HEK293 (cell line): Measurements from ENCODE around the gene CCDC78.

Experiments
- BCL11A ChIP-seq: fragments of 450-650 bp; formaldehyde crosslinking; IDR thresholded peaks from 2 replicates; pipeline ENCODE4 v1.5.1; 2016; ENCODE audit warnings: low read depth, missing biosample characterization, missing genetic modification characterization
- BCL11B ChIP-seq: fragments of 450-650 bp; formaldehyde crosslinking; IDR thresholded peaks from 2 replicates; pipeline ENCODE4 v1.5.1; 2016; ENCODE audit warnings: low read depth, missing biosample characterization, missing genetic modification characterization
- EGR2 ChIP-seq: fragments of 450-650 bp; formaldehyde crosslinking; IDR thresholded peaks from 2 replicates; pipeline ENCODE4 v1.5.1; 2016; ENCODE audit warnings: low read depth, missing biosample characterization, missing genetic modification characterization
- GLIS1 ChIP-seq: fragments of 450-650 bp; formaldehyde crosslinking; IDR thresholded peaks from 2 replicates; pipeline ENCODE4 v1.5.1; 2016; ENCODE audit warnings: missing biosample characterization, missing genetic modification characterization
- GLIS2 ChIP-seq: fragments of 450-650 bp; formaldehyde crosslinking; IDR thresholded peaks from 2 replicates; pipeline ENCODE4 v1.5.1; 2016; ENCODE audit warnings: missing biosample characterization, missing genetic modification characterization
- IKZF3 ChIP-seq: fragments of 450-650 bp; IDR thresholded peaks from 2 replicates; pipeline ENCODE4 v1.5.0; 2018; ENCODE audit warnings: missing biosample characterization, mild to moderate bottlenecking, missing genetic modification characterization, moderate library complexity
- WT1 ChIP-seq: fragments of 450-650 bp; formaldehyde crosslinking; IDR thresholded peaks from 2 replicates; pipeline ENCODE4 v1.5.1; 2016; ENCODE audit warnings: missing biosample characterization, missing genetic modification characterization
- ZBTB21 ChIP-seq: fragments of 450-650 bp; formaldehyde crosslinking; IDR thresholded peaks from 2 replicates; pipeline ENCODE4 v1.5.1; 2017; ENCODE audit warnings: missing biosample characterization, missing genetic modification characterization
- ZBTB8A ChIP-seq: fragments of 450-650 bp; formaldehyde crosslinking; IDR thresholded peaks from 2 replicates; pipeline ENCODE4 v1.5.1; 2016; ENCODE audit warnings: missing biosample characterization, missing genetic modification characterization
- ZEB2 ChIP-seq: fragments of 450-650 bp; formaldehyde crosslinking; IDR thresholded peaks from 2 replicates; pipeline ENCODE4 v1.5.1; 2016; ENCODE audit warnings: missing biosample characterization, missing genetic modification characterization
- ZFHX2 ChIP-seq: fragments of 450-650 bp; formaldehyde crosslinking; conservative IDR thresholded peaks from 2 replicates; pipeline ENCODE4 v1.5.1; 2016; ENCODE audit warnings: missing biosample characterization, missing genetic modification characterization
- ZFP69B ChIP-seq: fragments of 450-650 bp; formaldehyde crosslinking; IDR thresholded peaks from 2 replicates; pipeline ENCODE4 v1.5.1; 2016; ENCODE audit warnings: missing biosample characterization, missing genetic modification characterization
- ZIC2 ChIP-seq: fragments of 450-650 bp; formaldehyde crosslinking; IDR thresholded peaks from 2 replicates; pipeline ENCODE4 v1.5.1; 2016; ENCODE audit warnings: missing biosample characterization, missing genetic modification characterization
- ZNF10 ChIP-seq: fragments of 450-650 bp; formaldehyde crosslinking; IDR thresholded peaks from 2 replicates; pipeline ENCODE4 v1.5.1; 2017; ENCODE audit warnings: missing biosample characterization, missing genetic modification characterization
- ZNF274 ChIP-seq, 2 experiments: fragments of 200-500 bp in 1 of 2; fragments of 450-650 bp in 1 of 2; sonication (Bioruptor generic) in 1 of 2; formaldehyde crosslinking in 1 of 2; IDR thresholded peaks; 2 replicates each; pipeline versions ENCODE4 v1.5.1 to v1.6.1; 2014 to 2016; ENCODE audit warnings: borderline replicate concordance in 1 of 2, inconsistent platforms in 1 of 2, low read length in 1 of 2, missing biosample characterization in 1 of 2, missing genetic modification characterization in 1 of 2
- ZNF341 ChIP-seq: fragments of 450-650 bp; formaldehyde crosslinking; IDR thresholded peaks from 2 replicates; pipeline ENCODE4; 2016; ENCODE audit warnings: low read depth, missing biosample characterization, missing genetic modification characterization
- ZNF600 ChIP-seq: fragments of 450-650 bp; formaldehyde crosslinking; IDR thresholded peaks from 2 replicates; pipeline ENCODE4 v1.5.1; 2016; ENCODE audit warnings: missing biosample characterization, missing genetic modification characterization
- ZNF76 ChIP-seq: fragments of 450-650 bp; formaldehyde crosslinking; IDR thresholded peaks from 2 replicates; pipeline ENCODE4; 2016; ENCODE audit warnings: low read depth, missing biosample characterization, missing genetic modification characterization, borderline replicate concordance
- ZNF791 ChIP-seq: fragments of 450-650 bp; formaldehyde crosslinking; IDR thresholded peaks from 2 replicates; pipeline ENCODE4 v1.5.1; 2016; ENCODE audit warnings: missing biosample characterization, missing genetic modification characterization
- ZNF792 ChIP-seq: fragments of 450-650 bp; formaldehyde crosslinking; IDR thresholded peaks from 2 replicates; pipeline ENCODE4 v1.5.1; 2016; ENCODE audit warnings: missing biosample characterization, missing genetic modification characterization
- ZNF837 ChIP-seq: fragments of 450-650 bp; formaldehyde crosslinking; IDR thresholded peaks from 2 replicates; pipeline ENCODE4 v1.5.1; 2016; ENCODE audit warnings: missing biosample characterization, missing genetic modification characterization
- ZSCAN23 ChIP-seq: fragments of 450-650 bp; formaldehyde crosslinking; IDR thresholded peaks from 2 replicates; pipeline ENCODE4 v1.5.1; 2016; ENCODE audit warnings: missing biosample characterization, missing genetic modification characterization
- TF ChIP-seq, protein P1 (sequence below): fragments of 450-650 bp; formaldehyde crosslinking; IDR thresholded peaks from 2 replicates; pipeline ENCODE4 v1.5.1; 2016; ENCODE audit warnings: missing biosample characterization, missing genetic modification characterization
- TF ChIP-seq, protein P2 (sequence below): fragments of 450-650 bp; formaldehyde crosslinking; IDR thresholded peaks from 2 replicates; pipeline ENCODE4; 2016; ENCODE audit warnings: missing biosample characterization, missing genetic modification characterization
- TF ChIP-seq, protein P3 (sequence below): fragments of 450-650 bp; formaldehyde crosslinking; IDR thresholded peaks from 2 replicates; pipeline ENCODE4 v1.5.1; 2017; ENCODE audit warnings: missing biosample characterization, missing genetic modification characterization
- TF ChIP-seq, protein P4 (sequence below): fragments of 450-650 bp; formaldehyde crosslinking; IDR thresholded peaks from 2 replicates; pipeline ENCODE4 v1.5.1; 2016; ENCODE audit warnings: missing biosample characterization, missing genetic modification characterization
- TF ChIP-seq, protein P5 (sequence below): fragments of 450-650 bp; formaldehyde crosslinking; IDR thresholded peaks from 2 replicates; pipeline ENCODE4 v1.5.1; 2016; ENCODE audit warnings: missing biosample characterization, missing genetic modification characterization
- TF ChIP-seq, protein P6 (sequence below): fragments of 450-650 bp; formaldehyde crosslinking; IDR thresholded peaks from 2 replicates; pipeline ENCODE4 v1.5.1; 2017; ENCODE audit warnings: missing biosample characterization, mild to moderate bottlenecking, missing genetic modification characterization, moderate library complexity

Gene CCDC78

DNA sequence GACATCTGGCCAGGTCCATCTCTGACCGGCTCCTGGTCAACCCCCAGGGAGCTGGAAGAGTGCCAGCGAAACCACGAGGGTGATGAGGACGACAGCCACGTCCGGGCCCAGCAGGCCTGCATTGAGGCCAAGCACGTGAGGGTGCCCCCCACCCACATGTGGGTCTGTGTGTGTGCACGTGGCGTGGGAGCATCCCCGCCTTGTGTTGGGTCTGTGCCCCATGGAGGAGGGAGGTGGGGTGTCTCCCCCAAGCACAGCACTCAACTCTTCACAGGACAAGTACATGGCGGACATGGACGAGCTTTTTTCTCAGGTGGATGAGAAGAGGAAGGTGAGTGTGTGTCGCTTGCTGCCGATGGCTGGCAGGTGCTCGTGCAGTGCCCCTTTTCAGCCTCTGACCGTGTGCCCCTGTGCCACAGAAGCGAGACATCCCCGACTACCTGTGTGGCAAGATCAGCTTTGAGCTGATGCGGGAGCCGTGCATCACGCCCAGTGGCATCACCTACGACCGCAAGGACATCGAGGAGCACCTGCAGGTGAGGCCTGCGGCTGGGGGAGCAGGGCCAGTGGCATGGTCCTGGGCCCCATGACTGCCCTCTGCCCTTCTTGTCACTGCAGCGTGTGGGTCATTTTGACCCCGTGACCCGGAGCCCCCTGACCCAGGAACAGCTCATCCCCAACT is 44.4 kb downstream of the CCDC78 start (continued):
- TF ChIP-seq IKZF3 (tag by site-specific recombination) (no peak), ZNF76 (tag by site-specific recombination) (0 out of 2 replicates have a peak, but pooled peaks have one; percentile 26), WT1 (tag by site-specific recombination) (peak; percentile 43; the same call in 1 of the 2 replicates), ZNF837 (tag by site-specific recombination) (peak; percentile 97), EGR2 (tag by site-specific recombination) (peak; percentile 90), ZFP69B (tag by site-specific recombination) (peak; percentile 80), ZIC2 (tag by site-specific recombination) (peak; percentile 88), ZNF791 (no peak), BCL11B (tag by site-specific recombination) (peak; percentile 93), ZNF792 (no peak), ZEB2 (tag by site-specific recombination) (peak; percentile 87; the same call in 1 of the 2 replicates), ZBTB8A (tag by site-specific recombination) (peak; percentile 77), ZNF341 (tag by site-specific recombination) (peak; percentile 21), ZBTB21 (tag by site-specific recombination) (0 out of 2 replicates have a peak, but pooled peaks have one; percentile 50), BCL11A (tag by site-specific recombination) (peak; percentile 85), ZNF600 (tag by site-specific recombination) (0 out of 2 replicates have a peak, but pooled peaks have one; percentile 6), ZFHX2 (tag by site-specific recombination) (peak; percentile 96), GLIS2 (tag by site-specific recombination) (peak; percentile 96), ZSCAN23 (tag by site-specific recombination) (no peak; the same call in 1 of the 2 replicates), ZNF274 (IDR thresholded peaks at IDR 0.05; ENCODE audit: low read length) (no peak), ZNF274 (tag by site-specific recombination; IDR thresholded peaks at IDR 0.05; ENCODE audit: borderline replicate concordance) (no peak), ZNF10 (tag by site-specific recombination) (peak; percentile 43), GLIS1 (peak; percentile 87)
- TF ChIP-seq, protein P1, sequence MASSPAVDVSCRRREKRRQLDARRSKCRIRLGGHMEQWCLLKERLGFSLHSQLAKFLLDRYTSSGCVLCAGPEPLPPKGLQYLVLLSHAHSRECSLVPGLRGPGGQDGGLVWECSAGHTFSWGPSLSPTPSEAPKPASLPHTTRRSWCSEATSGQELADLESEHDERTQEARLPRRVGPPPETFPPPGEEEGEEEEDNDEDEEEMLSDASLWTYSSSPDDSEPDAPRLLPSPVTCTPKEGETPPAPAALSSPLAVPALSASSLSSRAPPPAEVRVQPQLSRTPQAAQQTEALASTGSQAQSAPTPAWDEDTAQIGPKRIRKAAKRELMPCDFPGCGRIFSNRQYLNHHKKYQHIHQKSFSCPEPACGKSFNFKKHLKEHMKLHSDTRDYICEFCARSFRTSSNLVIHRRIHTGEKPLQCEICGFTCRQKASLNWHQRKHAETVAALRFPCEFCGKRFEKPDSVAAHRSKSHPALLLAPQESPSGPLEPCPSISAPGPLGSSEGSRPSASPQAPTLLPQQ (tag by site-specific recombination) = peak; percentile 92
- TF ChIP-seq, protein P2, sequence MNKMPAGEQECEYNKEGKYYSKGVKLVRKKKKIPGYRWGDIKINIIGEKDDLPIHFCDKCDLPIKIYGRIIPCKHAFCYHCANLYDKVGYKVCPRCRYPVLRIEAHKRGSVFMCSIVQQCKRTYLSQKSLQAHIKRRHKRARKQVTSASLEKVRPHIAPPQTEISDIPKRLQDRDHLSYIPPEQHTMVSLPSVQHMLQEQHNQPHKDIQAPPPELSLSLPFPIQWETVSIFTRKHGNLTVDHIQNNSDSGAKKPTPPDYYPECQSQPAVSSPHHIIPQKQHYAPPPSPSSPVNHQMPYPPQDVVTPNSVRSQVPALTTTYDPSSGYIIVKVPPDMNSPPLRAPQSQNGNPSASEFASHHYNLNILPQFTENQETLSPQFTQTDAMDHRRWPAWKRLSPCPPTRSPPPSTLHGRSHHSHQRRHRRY (tag by site-specific recombination) = peak; percentile 36
- TF ChIP-seq, protein P3, sequence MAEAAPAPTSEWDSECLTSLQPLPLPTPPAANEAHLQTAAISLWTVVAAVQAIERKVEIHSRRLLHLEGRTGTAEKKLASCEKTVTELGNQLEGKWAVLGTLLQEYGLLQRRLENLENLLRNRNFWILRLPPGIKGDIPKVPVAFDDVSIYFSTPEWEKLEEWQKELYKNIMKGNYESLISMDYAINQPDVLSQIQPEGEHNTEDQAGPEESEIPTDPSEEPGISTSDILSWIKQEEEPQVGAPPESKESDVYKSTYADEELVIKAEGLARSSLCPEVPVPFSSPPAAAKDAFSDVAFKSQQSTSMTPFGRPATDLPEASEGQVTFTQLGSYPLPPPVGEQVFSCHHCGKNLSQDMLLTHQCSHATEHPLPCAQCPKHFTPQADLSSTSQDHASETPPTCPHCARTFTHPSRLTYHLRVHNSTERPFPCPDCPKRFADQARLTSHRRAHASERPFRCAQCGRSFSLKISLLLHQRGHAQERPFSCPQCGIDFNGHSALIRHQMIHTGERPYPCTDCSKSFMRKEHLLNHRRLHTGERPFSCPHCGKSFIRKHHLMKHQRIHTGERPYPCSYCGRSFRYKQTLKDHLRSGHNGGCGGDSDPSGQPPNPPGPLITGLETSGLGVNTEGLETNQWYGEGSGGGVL (tag by site-specific recombination) = peak; percentile 45
- TF ChIP-seq, protein P4, sequence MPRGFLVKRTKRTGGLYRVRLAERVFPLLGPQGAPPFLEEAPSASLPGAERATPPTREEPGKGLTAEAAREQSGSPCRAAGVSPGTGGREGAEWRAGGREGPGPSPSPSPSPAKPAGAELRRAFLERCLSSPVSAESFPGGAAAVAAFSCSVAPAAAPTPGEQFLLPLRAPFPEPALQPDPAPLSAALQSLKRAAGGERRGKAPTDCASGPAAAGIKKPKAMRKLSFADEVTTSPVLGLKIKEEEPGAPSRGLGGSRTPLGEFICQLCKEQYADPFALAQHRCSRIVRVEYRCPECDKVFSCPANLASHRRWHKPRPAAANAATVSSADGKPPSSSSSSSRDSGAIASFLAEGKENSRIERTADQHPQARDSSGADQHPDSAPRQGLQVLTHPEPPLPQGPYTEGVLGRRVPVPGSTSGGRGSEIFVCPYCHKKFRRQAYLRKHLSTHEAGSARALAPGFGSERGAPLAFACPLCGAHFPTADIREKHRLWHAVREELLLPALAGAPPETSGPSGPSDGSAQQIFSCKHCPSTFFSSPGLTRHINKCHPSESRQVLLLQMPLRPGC = 0 out of 2 replicates have a peak, but pooled peaks have one; percentile 41
- TF ChIP-seq, protein P5, sequence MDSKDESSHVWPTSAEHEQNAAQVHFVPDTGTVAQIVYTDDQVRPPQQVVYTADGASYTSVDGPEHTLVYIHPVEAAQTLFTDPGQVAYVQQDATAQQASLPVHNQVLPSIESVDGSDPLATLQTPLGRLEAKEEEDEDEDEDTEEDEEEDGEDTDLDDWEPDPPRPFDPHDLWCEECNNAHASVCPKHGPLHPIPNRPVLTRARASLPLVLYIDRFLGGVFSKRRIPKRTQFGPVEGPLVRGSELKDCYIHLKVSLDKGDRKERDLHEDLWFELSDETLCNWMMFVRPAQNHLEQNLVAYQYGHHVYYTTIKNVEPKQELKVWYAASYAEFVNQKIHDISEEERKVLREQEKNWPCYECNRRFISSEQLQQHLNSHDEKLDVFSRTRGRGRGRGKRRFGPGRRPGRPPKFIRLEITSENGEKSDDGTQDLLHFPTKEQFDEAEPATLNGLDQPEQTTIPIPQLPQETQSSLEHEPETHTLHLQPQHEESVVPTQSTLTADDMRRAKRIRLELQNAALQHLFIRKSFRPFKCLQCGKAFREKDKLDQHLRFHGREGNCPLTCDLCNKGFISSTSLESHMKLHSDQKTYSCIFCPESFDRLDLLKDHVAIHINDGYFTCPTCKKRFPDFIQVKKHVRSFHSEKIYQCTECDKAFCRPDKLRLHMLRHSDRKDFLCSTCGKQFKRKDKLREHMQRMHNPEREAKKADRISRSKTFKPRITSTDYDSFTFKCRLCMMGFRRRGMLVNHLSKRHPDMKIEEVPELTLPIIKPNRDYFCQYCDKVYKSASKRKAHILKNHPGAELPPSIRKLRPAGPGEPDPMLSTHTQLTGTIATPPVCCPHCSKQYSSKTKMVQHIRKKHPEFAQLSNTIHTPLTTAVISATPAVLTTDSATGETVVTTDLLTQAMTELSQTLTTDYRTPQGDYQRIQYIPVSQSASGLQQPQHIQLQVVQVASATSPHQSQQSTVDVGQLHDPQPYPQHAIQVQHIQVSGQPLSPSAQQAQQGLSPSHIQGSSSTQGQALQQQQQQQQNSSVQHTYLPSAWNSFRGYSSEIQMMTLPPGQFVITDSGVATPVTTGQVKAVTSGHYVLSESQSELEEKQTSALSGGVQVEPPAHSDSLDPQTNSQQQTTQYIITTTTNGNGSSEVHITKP (tag by site-specific recombination) = peak; percentile 78
- TF ChIP-seq, protein P6, sequence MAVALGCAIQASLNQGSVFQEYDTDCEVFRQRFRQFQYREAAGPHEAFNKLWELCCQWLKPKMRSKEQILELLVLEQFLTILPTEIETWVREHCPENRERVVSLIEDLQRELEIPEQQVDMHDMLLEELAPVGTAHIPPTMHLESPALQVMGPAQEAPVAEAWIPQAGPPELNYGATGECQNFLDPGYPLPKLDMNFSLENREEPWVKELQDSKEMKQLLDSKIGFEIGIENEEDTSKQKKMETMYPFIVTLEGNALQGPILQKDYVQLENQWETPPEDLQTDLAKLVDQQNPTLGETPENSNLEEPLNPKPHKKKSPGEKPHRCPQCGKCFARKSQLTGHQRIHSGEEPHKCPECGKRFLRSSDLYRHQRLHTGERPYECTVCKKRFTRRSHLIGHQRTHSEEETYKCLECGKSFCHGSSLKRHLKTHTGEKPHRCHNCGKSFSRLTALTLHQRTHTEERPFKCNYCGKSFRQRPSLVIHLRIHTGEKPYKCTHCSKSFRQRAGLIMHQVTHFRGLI (tag by site-specific recombination) = no peak
